Measurements from ENCODE around the gene SART1.

DNA sequence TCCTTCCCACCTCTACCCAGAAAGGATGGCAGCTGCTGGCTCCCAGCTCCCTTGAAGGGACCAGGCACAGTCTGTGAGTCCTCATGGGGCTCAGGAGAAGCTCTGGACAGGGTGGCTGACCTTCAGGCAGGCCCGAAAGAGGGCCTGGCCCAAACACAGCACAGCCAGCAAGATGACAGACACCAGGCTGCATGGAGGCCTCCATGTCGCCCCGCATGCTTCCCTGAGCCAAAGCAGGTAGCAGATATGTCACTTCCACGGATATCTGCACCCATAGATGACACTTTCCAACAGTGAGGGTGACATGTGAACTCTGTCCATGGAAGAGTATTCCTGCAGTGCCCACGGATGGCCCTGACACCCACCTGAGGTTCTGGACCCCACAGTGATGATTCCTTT is 22.1 kb downstream of the SART1 start:
- TF ChIP-seq, protein P1, sequence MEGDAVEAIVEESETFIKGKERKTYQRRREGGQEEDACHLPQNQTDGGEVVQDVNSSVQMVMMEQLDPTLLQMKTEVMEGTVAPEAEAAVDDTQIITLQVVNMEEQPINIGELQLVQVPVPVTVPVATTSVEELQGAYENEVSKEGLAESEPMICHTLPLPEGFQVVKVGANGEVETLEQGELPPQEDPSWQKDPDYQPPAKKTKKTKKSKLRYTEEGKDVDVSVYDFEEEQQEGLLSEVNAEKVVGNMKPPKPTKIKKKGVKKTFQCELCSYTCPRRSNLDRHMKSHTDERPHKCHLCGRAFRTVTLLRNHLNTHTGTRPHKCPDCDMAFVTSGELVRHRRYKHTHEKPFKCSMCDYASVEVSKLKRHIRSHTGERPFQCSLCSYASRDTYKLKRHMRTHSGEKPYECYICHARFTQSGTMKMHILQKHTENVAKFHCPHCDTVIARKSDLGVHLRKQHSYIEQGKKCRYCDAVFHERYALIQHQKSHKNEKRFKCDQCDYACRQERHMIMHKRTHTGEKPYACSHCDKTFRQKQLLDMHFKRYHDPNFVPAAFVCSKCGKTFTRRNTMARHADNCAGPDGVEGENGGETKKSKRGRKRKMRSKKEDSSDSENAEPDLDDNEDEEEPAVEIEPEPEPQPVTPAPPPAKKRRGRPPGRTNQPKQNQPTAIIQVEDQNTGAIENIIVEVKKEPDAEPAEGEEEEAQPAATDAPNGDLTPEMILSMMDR (IDR thresholded peaks at IDR 0.05), result no peak
- no peak for TF ChIP-seq POLR2A (IDR thresholded peaks at IDR 0.05)

Measured in gastroesophageal sphincter (tissue), 3 donors.